GM12864 (cell line): ENCODE results near the gene TTC14.

Source experiments
- DNase-seq: peaks from one replicate; pipeline ENCODE4 v3.0.0-alpha.2; 2011; ENCODE audit warnings: low read depth
- H3K4me3 ChIP-seq: 2 replicates; pipeline ENCODE4 v1.5.1; 2011; ENCODE audit warnings: mild to moderate bottlenecking, low read depth, low read length, control low read depth
- TF ChIP-seq, protein P1 (sequence below): IDR thresholded peaks from 2 replicates; pipeline ENCODE4 v1.5.1; 2011; ENCODE audit warnings: low read depth, mild to moderate bottlenecking, moderate library complexity, low read length, control low read depth, inconsistent platforms; ENCODE audit errors: missing control alignments

TTC14 gene

GRCh38 chr3:180631317-180631716 lies 29.4 kb downstream of the TTC14 start:
- no peak overlapping the region for H3K4me3 ChIP-seq
- no peak for DNase-seq
- TF ChIP-seq, protein P1, sequence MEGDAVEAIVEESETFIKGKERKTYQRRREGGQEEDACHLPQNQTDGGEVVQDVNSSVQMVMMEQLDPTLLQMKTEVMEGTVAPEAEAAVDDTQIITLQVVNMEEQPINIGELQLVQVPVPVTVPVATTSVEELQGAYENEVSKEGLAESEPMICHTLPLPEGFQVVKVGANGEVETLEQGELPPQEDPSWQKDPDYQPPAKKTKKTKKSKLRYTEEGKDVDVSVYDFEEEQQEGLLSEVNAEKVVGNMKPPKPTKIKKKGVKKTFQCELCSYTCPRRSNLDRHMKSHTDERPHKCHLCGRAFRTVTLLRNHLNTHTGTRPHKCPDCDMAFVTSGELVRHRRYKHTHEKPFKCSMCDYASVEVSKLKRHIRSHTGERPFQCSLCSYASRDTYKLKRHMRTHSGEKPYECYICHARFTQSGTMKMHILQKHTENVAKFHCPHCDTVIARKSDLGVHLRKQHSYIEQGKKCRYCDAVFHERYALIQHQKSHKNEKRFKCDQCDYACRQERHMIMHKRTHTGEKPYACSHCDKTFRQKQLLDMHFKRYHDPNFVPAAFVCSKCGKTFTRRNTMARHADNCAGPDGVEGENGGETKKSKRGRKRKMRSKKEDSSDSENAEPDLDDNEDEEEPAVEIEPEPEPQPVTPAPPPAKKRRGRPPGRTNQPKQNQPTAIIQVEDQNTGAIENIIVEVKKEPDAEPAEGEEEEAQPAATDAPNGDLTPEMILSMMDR, result no peak

- TF ChIP-seq, protein P1, result peak; percentile 13
- no peak for DNase-seq
- no peak overlapping the region for H3K4me3 ChIP-seq
Measured at GRCh38 chr3:180633722-180634121, 31.8 kb downstream of the TTC14 start.

DNA sequence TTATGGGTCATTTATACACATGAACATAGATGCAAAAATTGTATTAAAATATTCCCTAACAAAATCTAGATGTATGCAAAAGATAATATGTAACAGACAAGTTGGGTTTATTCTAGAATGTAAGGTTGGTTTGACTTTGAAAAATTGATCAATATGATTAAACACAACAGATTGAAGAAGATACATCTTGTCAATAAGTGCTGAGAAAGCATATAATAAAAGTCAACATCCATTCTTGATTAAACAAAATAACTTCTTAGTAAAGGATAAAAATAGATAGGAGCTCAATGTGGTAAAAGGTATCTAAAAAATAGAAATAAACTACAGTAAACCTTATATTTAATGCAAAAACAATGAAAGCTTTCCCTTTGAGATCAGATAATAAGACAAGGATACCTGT lies 39.0 kb downstream of the TTC14 start:
- H3K4me3 ChIP-seq, result no peak overlapping the region
- DNase-seq, result no peak
- TF ChIP-seq, protein P1, result no peak

GRCh38 chr3:180646187-180646790 lies 44.3 kb downstream of the TTC14 start:
- TF ChIP-seq, protein P1, result peak; percentile 37
- no peak overlapping the region for H3K4me3 ChIP-seq
- no peak for DNase-seq

- H3K4me3 ChIP-seq, result no peak overlapping the region
- no peak for DNase-seq
- TF ChIP-seq, protein P1, result no peak
Measured at GRCh38 chr3:180656406-180656805, 54.4 kb downstream of the TTC14 start.

GRCh38 chr3:180657094-180657493 lies 55.1 kb downstream of the TTC14 start:
- TF ChIP-seq, protein P1, result no peak
- no peak overlapping the region for H3K4me3 ChIP-seq
- no peak for DNase-seq
